ENCODE measurements around the gene SELENOS.
A peak's percentile ranks its signal among the peaks of the same experiment; 100 is the strongest.
"Not testable (repeated sequence)": the region's sequence is repeated elsewhere in the genome, so short reads cannot be mapped to it uniquely, and the experiment has no call there.

Gene SELENOS

DNA sequence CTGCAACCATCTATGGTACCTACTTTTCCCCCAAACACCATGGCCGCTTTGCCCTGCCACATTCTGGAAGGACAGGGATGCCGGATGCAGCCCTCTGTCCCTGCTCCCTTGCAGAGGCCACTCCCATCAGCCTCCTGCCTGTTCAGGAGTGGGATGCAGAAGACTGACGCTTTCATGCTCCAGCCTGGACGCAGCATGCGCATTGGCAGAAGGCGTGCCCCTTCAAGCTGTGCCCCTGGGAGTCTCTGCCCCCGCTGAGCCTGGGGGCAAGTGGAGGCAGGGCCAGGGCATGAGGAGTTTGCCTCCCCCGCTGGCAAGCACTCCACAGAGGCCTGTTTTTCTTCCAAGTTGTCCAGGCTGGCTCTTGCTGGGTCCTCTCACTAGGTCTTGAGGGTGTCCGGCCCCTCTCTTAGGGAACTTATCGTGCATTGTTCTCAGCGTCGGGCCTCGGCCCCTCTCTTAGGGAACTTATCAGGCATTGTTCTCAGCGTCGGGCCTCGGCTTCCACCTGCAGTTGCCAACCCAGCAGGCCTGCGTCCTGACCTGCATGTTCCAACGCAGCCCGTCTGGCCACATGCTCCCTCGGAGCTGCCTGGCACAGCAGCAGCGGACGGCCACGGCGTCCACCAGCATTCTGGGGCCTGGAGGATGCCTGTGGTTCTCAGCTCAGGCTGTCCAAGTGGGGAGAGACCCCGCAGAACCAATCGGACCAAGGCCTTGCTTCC lies 32.3 kb upstream of the SELENOS start:
- no peak for DNase-seq

DNA sequence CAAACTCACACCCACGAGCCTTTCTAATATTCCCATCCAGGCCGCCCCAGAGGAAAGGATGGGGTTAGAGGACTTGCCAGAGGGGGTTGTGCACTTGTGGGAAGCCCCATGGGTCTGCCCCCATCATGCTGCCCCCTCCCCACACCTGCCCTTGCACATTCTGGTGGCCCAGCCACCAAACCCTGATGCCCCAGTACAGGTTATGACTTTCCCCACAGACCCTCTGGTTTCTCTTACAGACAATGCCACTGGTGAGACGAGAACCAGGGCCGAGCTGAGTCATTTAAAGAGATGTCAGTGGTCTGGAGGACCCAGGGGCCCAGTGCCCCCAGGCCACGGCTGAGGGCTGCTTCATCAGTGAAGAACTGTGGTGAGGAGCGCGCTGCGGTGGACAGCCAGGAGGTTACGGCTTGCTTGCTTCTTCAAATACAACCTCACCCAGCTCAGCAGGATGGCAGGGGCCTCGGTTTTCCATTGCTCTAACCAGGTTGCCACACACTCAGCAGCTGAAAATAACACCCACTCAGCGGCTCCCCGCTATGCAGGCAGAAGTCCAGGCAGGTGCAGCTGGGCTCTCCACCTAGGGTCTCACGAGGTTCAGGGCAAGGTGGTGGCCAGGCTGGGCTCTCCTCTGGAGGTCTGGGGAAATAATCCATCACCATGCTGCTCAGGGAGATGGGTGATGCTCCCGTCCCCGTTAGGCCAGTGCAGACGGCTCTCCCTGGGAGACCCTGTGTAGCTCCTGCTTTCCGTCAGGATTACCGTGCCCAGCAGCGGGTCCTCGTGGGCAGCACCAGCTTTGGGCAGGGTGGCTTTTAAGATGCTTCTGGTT lies 31.5 kb upstream of the SELENOS start:
- no peak for DNase-seq

DNA sequence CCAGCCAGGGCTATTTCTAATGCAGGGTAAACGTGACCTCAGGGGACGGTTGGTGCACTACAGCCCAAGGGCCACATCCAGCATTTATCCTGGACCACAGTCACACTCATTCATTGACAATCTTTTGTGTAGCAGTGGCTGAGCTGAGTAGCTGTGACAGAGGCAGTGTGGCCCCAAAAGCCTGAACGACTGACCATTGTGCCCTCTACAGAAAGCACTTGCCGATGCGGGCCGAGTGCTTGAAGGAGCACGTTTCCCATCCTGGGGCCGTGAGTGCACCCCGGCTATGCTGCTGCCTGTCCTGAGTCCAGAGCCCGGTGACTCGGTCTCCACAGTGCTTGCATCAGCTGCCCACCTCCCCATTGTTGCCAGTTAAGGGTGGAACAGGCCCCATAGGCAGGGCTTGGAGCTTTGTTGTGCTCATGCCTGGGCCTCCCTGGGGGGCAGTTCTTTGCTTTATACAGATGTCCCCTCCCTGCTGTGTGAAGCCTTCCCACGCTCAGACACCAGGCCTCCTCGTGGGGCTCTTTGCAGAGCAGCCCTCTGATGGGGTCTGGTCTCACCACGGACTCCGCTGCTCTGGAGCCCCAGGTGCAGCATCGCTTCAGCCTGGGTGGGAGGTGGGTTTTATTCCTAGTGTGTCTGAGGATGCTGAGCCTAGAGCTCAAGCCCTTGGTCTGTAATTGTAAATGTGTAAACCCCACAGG lies 30.8 kb upstream of the SELENOS start:
- no peak for DNase-seq

DNA sequence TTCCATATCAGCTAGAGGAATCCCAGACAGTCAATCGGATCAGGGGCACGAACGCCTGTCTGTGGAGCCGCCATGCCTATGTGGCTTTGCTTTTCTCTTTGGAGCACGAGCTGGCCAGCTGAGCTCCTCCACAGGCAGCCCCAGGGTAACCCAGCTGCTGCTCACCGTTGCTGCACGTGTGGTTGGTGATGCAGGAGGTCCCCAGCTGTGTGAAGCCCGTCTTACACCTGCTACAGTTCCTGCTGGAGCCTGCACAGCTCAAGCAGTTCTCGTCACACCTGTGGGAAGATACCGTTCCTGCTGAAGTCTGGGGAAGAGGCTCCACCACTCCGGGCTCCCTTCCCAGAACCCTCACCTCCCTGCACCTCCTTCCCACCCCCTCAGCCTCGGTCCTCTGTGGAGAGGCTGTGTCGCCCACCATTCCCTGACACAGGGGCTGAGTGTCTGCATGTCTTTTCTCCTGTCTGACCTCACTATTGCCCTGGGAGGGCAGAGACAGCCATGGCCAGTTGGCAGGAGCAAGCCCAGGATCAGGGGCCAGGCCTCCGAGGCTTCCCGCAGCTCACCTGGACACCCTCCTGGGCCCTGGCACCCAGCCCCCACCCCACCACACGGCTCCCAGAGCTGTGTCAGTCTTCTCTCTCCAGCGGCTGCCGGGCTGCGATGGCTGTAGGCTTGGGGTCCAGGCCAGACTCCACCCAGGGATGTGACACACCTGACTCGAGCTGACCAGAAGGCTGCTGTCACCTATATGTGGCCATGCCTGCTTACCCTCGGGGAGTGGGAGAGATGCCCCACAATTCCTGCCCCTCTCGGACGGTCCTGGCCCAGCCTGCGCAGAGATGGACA lies 30.0 kb upstream of the SELENOS start:
- no peak for DNase-seq

DNA sequence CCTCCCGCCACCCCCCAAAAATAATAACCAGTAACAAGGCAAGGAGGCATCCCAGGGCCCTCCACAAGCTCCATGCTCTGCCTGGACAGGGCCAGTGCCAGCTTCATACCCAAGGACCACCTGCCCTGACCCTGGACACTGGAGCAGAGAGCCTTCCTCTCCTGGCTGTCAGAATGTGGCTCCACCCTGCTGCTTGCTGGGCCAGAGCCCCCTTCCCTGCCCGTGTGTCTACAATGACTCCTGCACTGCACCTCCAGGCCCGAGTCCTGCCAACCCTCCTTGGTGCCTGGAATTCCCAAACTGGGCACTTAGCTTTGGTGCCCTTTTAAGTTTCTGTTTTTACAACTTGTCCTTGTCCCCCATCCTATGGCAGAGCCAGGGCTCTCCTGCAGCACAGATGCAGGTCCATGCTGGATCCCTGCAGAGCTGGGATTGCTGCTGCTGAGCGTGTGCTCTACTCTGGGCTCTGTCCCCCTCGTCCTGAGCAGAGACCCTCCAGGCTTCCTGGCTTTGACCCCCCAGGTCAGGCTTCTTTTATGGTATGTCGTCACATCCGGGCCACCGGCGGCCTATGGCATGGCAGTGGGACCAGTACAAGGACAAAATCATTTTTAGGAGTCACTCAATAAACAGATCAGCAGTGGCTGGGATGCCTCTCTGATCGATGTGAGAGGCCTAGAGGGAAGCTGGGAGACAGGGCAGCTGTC lies 29.2 kb upstream of the SELENOS start:
- DNase-seq, result no peak

DNA sequence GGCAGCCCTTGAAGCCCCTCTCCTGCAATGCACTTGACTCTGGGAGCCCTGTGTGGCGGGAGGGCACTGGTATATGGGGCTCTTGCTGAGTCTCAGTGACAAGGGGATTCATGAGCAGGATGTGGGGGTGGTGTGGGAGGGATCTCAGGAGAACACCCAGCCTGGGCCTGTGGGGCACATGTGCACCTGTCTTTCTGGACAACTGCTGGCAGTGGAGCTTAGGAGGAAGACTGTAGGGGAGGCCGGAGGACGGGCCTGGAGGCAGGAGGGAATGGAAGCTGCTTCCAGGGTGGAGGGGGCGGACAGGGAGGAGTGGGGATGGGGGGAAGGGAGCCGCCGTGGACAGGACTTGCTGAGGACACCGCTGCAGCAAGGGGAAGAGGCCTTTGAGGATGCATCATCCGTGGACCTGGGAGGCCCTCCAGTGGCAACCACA lies 28.6 kb upstream of the SELENOS start:
- no peak for DNase-seq

DNA sequence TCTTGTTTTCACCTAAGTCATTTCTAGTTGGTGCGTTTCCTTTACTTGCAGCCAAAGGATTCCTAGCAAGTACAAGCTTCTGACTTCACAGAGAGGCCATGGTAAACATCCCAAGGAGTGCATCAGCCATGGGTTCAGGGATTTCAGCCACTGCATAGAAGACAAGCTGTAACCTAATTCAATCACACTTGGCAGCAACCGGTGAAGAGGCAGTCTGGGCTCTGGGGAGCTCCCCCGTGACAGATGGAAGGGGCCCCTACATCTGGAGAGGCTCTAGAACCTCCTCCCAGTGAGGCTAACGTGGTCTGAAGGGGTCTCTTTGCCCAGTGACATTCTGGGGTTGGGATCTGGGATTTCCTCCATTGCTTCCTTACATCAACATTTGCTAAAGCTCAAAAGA lies 26.1 kb upstream of the SELENOS start:
- no peak for DNase-seq

DNA sequence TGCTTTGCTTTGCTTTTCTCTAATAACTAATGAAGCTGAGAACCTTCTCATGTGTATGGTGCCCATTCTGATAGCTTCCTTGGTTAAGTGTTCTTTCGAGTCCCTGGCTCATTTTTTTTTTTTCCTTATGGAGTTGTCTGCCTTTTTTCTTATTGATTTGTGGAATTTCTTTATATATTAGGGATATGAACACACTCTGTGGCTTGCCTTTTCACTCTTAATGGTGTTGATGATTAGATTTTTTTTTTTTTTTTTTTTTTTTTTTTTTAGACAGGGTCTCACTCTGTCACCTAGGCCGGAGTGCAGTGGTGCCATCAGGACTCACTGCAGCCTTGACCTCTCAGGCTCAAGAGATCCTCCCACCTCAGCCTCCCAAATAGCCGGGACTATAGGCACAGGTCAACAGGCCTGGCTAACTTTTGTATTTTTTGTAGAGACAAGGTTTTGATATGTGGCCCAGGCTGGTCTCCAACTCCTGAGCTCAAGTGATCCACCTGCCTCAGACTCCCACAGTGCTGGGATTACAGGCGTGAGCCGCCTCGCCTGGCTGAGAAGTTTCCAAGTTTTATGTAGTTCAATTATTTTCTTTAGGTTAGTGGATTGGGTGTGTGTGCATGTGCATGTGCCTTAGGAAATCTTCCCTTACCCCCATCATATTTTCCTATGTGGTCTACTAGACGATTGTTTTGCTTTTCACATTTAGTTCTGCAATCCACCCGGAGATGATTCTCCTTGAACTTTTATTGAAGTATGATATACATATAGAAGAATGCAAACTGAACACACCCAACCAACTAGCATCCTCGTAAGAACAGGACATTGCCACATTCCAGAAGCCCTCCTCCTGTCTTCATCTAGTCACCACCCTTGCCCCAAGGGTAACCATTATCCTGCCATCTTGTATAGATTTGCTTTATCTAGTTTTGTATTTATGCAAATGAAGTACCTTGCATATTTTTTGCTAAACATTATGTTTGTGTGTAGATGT lies 19.4 kb upstream of the SELENOS start:
- peak; percentile 72 for DNase-seq

DNA sequence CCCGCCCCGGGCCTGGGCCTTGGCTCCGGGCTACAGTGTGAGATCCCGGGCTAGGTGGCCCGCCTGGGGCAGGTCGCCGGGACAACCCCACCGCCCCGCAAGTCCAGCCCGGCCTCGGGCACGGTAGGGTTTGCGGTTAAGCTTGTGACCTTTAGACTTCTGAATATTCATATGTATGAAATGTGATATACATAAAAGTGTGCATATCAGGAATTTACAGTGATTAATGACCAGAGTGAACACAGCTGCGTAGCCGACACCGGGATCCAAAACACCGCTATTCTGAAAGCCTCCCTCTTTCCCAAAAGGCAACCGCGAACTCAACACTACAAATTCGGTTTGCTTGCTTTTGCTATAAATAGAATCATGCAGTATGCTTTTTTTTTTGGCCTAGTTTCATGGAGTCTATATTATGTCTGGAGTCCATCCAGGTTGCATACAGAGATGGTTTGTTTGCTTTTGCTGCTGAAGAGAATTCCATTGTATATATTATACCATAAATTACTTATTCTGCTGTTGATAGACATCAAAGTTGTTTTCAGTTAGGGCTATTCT lies 18.4 kb upstream of the SELENOS start:
- no peak for DNase-seq

DNA sequence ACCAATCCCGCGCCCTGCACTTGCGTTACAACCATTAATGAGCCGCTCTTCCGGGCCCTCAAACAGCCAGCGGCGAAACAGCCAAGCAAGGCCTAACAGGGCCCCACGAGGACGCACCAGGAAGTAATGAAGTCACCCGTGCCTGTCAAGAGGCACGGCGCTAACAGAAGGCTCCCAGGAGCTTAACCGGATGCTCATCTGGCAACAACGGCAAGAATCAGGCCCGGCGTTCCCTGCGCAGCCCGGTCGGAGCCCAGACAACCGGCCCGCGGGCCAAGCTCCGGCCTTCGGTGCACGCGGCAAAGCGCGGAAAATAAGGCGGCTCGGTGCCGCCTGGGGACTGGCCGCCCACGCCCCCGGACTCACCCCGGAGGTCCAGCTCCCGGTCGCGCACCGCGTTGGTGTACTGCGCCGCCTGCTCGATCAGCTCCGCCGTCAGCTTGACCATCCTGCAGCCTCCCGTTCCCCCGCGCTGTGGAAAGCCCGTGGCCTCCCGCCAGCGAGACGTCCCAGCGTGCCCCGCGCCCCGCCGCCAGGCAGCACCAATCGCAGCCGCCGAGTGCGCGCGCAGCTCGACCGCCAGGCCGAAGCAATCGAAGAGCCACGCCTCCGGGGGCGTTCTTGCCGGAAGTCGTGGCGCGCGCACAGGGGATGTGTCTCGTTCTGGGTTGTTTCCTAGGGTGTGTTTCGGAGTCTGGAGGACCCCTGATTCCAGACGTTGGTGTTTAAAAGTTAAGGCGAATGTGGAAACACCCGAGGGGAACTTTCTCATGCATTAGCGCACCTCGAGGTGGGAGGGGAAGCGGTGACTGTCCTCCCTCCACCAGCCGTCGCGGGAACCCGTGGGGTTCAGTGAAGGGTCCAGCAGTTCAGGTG lies 17.7 kb upstream of the SELENOS start, which contains the start of gene SNRPA1:
Gene SNRPA1 (minus strand): TSS at position 518 of the 876 bp plus-strand sequence. CDS start 70 bp downstream, at position 448.
- DNase-seq, result peak; percentile 94

DNA sequence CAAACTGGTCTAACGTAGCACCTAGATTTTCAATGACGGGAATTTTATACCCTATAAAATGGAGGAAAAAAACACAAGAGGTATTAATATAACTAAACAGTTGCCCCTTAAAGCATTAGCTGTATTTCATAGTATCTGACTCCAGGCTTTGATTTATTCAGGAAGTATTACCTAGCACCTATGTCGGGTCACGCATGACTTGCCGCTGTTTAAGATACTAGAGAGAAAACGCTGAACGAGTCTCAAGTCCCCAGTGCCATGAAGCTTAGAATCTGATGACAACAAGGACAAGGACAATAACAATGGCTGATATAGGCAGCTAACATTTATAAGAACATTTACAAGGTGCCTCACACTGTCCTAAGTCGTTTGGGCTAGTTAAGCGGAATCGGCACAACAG lies 15.8 kb upstream of the SELENOS start:
- no peak for DNase-seq

DNA sequence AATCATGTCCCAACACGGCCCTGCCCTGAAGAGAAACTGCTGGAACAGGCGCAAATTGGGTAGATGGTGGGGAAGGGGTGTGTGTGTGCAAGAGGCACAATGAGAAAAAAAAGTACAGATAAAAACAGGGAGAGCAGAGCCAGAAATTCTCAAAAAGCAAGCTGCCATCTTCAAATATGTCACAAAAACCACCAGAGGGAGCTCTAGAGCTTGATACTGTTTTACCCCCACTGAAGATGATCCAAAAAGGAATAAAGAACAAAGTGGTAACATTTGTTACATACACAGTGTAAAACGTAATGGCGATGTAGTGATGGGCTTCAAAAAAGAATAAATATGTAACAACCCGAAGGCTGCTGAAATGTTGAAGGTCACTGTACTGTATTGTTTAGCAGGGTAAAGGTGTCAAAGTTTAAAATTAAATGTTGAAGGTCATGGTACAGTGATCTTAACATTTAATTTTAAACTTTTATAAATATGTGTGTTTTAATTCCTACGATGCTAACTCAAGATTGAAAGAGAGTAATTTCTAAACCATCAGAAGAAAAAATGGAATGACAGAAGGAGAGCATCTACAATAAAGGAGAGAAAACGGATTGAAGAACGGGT lies 11.7 kb upstream of the SELENOS start:
- peak; percentile 49 for DNase-seq

DNA sequence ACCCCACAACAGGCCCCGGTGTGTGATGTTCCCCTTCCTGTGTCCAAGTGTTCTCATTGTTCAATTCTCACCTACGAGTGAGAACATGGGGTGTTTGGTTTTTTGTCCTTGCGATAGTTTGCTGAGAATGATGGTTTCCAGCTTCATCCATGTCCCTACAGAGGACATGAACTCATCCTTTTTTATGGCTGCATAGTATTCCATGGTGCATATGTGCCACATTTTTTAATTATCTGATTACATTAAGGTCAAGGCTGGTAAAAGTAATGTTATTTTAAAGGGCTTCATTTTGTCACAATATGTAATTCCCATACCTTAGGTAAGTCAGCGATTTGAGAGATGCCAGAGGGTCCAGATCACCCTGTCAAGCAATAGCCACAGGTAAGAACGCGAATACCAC lies 10.1 kb upstream of the SELENOS start:
- not testable (repeated sequence) for DNase-seq

DNA sequence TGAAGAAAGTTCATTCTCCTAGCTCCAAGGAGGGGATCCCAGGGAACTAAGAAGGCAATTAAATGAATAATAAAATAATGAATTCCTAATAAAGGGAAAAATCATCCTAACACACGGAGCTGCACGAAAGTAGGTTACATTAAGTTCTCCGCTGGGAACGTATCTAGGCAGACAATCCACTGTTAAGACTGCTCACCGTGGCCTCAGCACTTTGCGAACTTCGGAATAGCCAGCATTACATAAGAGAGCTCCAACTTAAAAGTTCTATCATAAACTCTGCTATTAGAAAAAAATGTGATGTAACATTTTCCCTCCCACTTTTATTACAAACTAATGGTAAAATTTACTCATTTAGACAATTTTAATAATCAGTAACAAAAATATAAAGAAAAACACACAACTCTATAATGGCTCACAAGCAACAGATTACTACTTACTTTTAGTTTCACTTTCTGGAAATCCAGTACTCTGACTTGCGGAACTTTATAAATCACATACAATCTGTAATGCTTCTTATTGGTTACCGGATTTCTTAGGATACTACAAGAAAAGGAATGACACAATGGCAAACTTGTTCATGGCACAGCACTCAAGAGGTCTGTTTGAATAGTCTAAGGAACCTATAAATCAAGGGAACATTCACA lies 9.3 kb upstream of the SELENOS start:
- no peak for DNase-seq

DNA sequence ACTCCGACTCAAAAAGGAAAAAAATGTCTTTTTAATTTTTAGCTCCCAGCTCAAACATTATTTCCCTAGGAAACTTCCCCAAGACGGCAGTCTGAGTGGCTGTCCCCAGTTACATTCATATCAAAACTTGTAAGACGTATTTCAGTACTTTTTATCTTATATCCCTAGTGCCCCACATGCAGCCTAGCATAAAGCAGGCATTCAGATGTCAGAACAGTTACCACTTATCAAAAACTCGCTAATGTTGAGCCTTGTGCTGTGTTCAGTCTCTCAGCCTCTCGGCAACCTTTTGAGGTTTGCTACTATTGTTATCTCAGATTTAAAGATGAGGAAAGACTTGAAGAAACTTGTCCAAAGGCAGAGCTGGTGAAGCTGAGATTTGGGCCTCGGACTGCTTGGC lies 6.6 kb upstream of the SELENOS start:
- no peak for DNase-seq

DNA sequence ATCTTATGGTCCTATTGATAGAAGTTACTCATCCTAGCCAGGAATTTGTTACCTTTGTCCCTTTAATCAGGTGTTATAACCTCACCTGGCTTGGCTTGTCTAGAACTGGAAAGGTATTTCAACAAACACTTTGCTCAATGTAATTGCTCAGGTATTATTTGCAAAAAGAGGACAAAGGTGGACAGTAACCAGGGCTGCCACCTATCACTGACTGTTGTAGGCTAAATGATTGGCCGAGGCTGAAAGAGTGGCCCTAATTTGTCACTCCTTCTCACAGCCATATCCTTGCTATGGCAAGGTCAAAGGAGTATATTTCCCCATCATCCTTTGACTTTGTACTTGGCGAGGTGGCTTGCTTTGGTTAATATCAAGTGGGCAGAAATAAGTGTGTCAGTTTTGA lies 2.7 kb upstream of the SELENOS start:
- DNase-seq, result no peak

DNA sequence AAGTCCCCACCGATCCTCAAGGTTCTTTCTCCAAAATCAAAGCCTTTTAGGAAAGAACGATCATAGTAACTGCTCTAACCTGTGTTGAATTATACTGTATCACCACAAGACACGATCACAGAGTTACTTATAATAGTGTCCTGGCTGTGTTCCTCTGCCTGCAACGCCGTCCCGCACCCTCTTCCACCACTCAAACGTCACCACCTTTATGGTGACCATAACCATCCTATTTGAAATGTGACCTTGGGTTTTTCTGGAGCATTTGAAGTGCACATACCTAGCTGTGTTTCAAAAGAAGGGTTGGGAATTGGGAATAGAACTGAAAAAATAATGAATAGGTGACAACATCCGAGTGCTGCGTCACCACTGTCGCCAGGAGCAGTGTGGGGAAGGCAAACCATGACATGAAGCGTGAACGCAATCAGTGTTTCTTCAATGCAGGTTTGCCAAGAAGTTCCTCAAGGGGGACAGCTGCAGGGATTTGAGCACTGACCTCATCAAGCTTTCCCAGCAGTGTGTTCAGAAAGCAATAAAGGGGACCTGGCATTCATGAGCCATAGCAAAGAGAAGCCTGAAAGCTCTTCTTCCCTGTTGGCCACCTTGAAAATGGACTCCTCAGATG lies 769 bp upstream of the SELENOS start:
- no peak for DNase-seq
